ENCODE measurements around the gene ZNHIT3. TPM values are rescaled to one million over a fixed set of nuclear protein-coding genes. Genes with fewer than 3 reads are reported as not detected.

Gene ZNHIT3
- total and polyA plus RNA-seq, 2 of the 13 experiments (the other 11 are each of a cell fraction or from before 2014, with no cell fraction given): 66.6 to 77.4 TPM

DNA sequence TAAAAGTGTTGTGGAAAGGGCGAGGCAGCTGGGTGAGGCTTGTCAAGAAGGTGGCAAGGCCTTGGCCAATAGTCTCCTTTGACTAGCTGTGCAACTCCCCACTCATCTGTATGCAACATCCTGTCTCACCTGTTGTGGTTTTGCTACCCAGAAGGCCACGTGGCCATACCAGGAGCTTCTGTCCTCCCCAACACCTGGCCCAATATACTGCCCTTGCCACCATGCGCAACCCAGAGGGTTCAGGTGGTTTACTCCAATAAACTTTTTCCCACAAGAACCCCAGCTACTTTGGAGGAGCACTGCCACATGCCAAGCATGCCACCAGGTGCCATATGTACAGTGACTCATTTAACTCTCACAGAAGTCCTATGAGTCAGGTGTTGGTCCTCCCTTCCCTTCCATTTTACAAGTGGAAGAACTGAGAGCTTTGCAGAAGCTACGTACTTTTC, 38.0 kb downstream of the ZNHIT3 start (continued):
- TF ChIP-seq, protein P1, sequence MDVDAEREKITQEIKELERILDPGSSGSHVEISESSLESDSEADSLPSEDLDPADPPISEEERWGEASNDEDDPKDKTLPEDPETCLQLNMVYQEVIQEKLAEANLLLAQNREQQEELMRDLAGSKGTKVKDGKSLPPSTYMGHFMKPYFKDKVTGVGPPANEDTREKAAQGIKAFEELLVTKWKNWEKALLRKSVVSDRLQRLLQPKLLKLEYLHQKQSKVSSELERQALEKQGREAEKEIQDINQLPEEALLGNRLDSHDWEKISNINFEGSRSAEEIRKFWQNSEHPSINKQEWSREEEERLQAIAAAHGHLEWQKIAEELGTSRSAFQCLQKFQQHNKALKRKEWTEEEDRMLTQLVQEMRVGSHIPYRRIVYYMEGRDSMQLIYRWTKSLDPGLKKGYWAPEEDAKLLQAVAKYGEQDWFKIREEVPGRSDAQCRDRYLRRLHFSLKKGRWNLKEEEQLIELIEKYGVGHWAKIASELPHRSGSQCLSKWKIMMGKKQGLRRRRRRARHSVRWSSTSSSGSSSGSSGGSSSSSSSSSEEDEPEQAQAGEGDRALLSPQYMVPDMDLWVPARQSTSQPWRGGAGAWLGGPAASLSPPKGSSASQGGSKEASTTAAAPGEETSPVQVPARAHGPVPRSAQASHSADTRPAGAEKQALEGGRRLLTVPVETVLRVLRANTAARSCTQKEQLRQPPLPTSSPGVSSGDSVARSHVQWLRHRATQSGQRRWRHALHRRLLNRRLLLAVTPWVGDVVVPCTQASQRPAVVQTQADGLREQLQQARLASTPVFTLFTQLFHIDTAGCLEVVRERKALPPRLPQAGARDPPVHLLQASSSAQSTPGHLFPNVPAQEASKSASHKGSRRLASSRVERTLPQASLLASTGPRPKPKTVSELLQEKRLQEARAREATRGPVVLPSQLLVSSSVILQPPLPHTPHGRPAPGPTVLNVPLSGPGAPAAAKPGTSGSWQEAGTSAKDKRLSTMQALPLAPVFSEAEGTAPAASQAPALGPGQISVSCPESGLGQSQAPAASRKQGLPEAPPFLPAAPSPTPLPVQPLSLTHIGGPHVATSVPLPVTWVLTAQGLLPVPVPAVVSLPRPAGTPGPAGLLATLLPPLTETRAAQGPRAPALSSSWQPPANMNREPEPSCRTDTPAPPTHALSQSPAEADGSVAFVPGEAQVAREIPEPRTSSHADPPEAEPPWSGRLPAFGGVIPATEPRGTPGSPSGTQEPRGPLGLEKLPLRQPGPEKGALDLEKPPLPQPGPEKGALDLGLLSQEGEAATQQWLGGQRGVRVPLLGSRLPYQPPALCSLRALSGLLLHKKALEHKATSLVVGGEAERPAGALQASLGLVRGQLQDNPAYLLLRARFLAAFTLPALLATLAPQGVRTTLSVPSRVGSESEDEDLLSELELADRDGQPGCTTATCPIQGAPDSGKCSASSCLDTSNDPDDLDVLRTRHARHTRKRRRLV (CRISPR knock-in tag; IDR thresholded peaks at IDR 0.05): no peak
- TF ChIP-seq ZC3H13 (CRISPR knock-in tag; IDR thresholded peaks at IDR 0.05) (no peak), ZNF747 (CRISPR knock-in tag; IDR thresholded peaks at IDR 0.05; ENCODE audit: borderline replicate concordance) (no peak)

DNA sequence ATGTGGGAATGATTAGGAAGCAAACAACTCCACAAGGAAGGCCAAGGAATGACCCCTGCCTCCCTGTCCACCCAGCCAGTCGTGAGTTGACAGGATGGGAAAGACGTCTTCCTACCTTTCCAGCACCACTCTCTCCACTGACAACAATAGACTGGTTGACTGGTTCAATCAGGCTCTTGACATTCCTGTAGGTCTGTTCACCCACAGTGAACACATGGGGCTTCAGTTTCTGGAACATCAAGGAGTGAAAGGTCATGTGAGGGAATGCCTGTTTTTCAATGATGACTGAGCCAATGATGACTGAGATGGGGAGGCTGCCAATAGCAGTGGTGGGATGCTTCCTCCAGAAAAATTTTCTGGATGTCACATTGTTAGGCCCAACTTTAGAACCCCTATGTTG, 38.6 kb downstream of the ZNHIT3 start:
- peaks cover 24 to 70% of the 10 kb centered on the region in 2 experiments for H3K36me3 ChIP-seq (replicated peaks in 1 of 2; ENCODE audit: control insufficient read depth in 1 of 2, insufficient read depth in 2 of 2, low read length in 2 of 2)
- ATAC-seq (no peak), FAIRE-seq (no peak), DNase-seq (ENCODE audit: low spot score) (no peak)
- H3K4me3 ChIP-seq (replicated peaks in 1 of 3; ENCODE audit: insufficient read depth in 1 of 3, low read depth in 2 of 3, low read length in 3 of 3): no peak overlapping the region
- H3K9me3 ChIP-seq (ENCODE audit: low read length): no peaks in the 10 kb centered on the region
- no peak overlapping the region for H3K4me2 ChIP-seq (ENCODE audit: low read depth, low read length)
- H3K27ac ChIP-seq (ENCODE audit: extremely low read length, insufficient read depth, low read length): no peak overlapping the region
- 100% methylated on average over 2 of the region's 2 CpGs for WGBS (ENCODE audit: low lambda C conversion rate)
- in situ Hi-C loops (cut with HindIII; ENCODE audit: extremely low pct_ligation_motif_present, low pct_unique_long_range_greater_than_20kb): no loop called here
- intact Hi-C loops (cut with micrococcal nuclease; ENCODE audit: unreplicated experiment): no loop called here
- CTCF ChIA-PET (ENCODE audit: low intra/inter-chr PET ratio, low total read pairs): no interaction called here
- H2AFZ ChIP-seq (ENCODE audit: low read length): no peak overlapping the region
- H3K4me1 ChIP-seq (ENCODE audit: insufficient read depth, low read length): no peaks in the 10 kb centered on the region
- BruUV-seq (replicated peaks): no TSS peak
- H3K27me3 ChIP-seq (ENCODE audit: control insufficient read depth in 1 of 2, insufficient read depth in 2 of 2, low read length in 2 of 2): no peaks in the 10 kb centered on the region
- no peaks in the 10 kb centered on the region for H3K79me2 ChIP-seq (ENCODE audit: insufficient read depth, low read length)
- H4K20me1 ChIP-seq (ENCODE audit: insufficient read depth, low read length): no peaks in the 10 kb centered on the region
- POLR2A ChIA-PET: interaction anchor here (1.9 kb wide), 1 partner anchor 9 kb away, joined by 5 read pairs; the partner anchor contains the start of genes MYO19 and PIGW
- H3K9ac ChIP-seq (ENCODE audit: insufficient read depth, low read depth, low read length): no peak overlapping the region
- TF ChIP-seq ZNF782 (CRISPR knock-in tag; IDR thresholded peaks at IDR 0.05; ENCODE audit: borderline replicate concordance): no peak
- TF ChIP-seq BCL6 (CRISPR knock-in tag; IDR thresholded peaks at IDR 0.05): no peak
- TF ChIP-seq ZNF761 (CRISPR knock-in tag; conservative IDR thresholded peaks at IDR 0.05): no peak
- TF ChIP-seq, protein P2, sequence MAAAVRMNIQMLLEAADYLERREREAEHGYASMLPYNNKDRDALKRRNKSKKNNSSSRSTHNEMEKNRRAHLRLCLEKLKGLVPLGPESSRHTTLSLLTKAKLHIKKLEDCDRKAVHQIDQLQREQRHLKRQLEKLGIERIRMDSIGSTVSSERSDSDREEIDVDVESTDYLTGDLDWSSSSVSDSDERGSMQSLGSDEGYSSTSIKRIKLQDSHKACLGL (CRISPR knock-in tag; IDR thresholded peaks at IDR 0.05): no peak
- TF ChIP-seq, protein P3, sequence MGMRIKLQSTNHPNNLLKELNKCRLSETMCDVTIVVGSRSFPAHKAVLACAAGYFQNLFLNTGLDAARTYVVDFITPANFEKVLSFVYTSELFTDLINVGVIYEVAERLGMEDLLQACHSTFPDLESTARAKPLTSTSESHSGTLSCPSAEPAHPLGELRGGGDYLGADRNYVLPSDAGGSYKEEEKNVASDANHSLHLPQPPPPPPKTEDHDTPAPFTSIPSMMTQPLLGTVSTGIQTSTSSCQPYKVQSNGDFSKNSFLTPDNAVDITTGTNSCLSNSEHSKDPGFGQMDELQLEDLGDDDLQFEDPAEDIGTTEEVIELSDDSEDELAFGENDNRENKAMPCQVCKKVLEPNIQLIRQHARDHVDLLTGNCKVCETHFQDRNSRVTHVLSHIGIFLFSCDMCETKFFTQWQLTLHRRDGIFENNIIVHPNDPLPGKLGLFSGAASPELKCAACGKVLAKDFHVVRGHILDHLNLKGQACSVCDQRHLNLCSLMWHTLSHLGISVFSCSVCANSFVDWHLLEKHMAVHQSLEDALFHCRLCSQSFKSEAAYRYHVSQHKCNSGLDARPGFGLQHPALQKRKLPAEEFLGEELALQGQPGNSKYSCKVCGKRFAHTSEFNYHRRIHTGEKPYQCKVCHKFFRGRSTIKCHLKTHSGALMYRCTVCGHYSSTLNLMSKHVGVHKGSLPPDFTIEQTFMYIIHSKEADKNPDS (CRISPR knock-in tag; IDR thresholded peaks at IDR 0.05): no peak
- no peak for TF ChIP-seq PHF21A (CRISPR knock-in tag; IDR thresholded peaks at IDR 0.05)
- TF ChIP-seq, protein P4, sequence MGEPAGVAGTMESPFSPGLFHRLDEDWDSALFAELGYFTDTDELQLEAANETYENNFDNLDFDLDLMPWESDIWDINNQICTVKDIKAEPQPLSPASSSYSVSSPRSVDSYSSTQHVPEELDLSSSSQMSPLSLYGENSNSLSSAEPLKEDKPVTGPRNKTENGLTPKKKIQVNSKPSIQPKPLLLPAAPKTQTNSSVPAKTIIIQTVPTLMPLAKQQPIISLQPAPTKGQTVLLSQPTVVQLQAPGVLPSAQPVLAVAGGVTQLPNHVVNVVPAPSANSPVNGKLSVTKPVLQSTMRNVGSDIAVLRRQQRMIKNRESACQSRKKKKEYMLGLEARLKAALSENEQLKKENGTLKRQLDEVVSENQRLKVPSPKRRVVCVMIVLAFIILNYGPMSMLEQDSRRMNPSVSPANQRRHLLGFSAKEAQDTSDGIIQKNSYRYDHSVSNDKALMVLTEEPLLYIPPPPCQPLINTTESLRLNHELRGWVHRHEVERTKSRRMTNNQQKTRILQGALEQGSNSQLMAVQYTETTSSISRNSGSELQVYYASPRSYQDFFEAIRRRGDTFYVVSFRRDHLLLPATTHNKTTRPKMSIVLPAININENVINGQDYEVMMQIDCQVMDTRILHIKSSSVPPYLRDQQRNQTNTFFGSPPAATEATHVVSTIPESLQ (CRISPR knock-in tag; conservative IDR thresholded peaks at IDR 0.05): no peak
- TF ChIP-seq ZNF792 (CRISPR knock-in tag; IDR thresholded peaks at IDR 0.05): no peak
- no peak for TF ChIP-seq ZFY (CRISPR knock-in tag; IDR thresholded peaks at IDR 0.05)
- no peak for TF ChIP-seq ZNF598 (CRISPR knock-in tag; IDR thresholded peaks at IDR 0.05; ENCODE audit: borderline replicate concordance)
- TF ChIP-seq ZNF274 (CRISPR knock-in tag; IDR thresholded peaks at IDR 0.05): no peak
- TF ChIP-seq ZNF839 (CRISPR knock-in tag; IDR thresholded peaks at IDR 0.05; ENCODE audit: borderline replicate concordance): no peak
